ENCODE results near the gene ATIC.
"Not testable (repeated sequence)": the region's sequence is repeated elsewhere in the genome, so short reads cannot be mapped to it uniquely, and the experiment has no call there.

The ATIC gene

DNA sequence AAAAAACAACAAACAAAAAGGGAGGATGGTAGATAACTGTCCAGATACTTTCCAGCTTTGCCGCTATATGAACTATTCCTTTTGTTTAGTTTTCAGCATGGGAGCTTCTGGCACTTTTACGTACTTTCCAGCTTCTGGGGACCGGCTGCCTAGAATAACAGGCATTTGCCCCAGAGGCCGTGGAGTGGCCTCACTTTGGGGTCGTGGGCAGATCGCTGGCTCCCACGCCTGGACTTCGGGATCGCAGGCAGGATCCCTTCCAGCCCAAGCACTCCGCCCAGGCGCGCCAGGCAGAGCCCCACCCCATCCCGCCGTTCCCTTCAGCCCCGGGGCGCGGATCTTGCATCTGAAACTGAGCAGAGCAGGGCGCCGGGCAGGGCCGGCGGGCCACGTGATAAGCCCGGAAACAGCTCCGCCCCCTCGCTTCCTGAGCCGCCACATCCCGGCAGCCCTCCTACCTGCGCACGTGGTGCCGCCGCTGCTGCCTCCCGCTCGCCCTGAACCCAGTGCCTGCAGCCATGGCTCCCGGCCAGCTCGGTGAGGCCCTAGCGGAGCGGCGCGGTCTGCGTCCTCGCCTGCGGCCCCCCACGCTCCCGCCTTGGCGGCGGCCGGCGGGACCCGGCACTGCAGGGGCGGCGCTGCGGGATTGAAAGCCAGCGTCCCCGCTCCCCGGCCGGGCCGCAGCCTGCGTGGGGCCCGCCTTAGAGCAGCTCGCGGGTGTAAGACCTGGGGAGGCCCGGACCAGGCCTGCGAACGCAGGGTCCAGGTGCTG is at the start of gene ATIC:
TSS of gene ATIC (plus strand) at position 435 of the 772 bp plus-strand sequence. CDS start at position 519, 84 bp downstream.
- DNase-seq: peak; percentile 87

DNA sequence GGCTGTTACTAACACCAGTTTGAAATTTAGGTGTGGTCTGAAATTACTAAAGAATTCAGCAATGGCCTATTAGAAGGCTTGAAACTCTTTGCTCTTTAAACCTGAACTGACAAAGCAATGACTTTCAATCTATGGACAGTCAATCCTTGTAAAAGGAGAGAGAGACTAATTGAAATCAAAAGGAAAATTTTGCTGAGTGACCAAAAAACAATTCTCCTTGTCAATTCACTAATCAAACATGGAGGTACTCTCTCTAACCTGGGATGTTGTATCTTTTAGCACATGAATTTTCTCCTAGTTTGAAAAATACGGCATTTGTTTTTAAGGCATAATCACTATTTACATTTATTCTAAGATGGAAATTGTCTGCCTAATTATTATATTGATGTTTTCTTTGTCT is 49.6 kb upstream of the ATIC start:
- DNase-seq: no peak

DNA sequence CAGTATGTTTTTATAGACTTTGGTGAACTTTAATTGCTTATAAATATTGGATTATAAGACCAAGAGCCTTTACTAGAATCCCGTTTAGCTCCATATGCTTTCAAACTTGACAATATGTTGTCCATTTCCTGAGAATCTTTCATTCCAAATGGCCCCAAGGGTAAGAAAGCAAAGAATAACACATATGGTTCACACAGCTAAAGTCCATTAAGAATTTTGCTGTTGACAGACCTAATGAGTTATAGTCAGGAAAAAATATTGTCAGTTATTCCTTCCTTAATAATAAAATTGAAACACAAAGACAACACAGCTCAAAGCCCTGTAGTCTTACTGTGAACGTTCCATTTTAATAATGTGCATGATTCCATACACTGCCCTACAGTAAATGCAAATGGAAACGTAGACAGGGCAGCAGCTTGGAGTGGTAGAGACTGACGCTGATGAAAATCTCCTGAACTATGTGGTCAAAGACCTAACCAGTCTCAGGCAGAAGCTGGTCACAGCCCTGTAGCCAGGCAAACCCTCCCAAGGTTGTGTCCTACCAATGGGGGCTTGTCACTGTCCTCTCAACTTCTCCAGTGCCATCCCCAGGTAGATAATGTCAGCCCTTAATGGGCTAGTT is 49.0 kb upstream of the ATIC start:
- DNase-seq: no peak

DNA sequence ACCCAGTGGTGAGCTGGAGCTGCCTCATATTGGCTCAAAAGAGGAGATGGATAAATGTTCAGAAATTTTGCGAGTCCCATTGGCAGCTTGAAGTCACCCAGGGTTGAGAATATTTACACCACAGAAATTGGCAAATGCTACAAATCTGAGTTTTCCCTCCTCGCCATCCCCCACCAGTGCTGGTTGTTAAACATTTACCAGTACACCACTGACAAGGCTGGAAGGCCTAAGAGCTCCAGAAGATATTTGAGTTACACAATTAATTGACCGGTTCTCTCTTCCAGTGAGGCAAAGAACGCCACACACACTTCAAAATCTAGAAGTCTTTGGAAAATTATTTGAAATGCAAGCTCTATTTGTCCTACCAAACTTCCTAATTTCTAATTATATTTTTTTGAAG is 47.5 kb upstream of the ATIC start:
- DNase-seq: no peak

DNA sequence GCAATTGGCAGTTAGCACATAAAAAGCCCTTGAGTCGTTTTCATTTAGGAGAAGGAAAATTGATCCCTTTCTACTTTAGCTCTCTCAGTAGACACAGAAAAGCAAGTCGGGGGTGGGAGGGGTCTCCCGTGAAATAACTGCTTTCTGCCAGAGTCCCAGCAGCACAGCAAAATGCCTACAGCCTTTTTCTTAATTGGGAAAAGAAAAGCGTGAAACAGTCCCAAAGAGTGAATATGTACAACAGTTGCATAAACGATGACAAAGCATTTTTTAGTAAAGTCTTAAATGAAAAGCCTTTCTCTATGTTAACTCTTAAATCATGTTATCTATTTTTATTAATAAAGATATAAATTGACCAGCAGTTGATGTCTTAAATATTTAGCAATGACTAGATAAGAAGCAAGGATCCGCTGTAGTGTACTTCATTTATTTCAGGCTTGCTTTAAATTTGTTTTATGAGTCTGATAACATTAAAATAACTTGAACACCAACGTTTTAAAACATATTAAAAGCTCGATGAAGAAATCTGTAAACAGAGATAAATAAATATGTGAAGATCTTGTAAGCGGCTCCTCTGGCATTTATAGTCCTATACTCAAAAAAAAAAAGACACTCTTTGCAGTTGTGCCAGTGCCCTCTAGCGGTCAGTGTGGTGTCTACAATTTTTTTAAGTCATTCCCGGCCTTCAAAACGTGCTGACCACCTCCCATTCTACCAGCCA is 42.3 kb upstream of the ATIC start:
- DNase-seq: peak; percentile 34

DNA sequence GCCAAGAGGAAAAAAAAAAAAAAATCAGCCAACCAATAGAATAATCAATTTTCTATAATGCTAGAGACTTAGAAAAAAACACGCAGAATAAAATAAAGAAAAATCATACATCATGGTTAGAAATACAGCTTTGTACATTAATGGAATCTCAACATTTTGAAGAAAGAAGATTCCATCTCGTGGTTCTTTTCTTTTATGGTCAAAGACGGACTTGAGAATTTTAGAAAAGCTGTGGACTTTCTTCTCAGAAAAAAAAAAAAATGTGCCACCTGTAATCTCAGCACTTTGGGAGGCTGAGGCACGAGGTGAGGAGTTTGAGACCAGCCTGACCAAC is 41.8 kb upstream of the ATIC start:
- no peak for DNase-seq

DNA sequence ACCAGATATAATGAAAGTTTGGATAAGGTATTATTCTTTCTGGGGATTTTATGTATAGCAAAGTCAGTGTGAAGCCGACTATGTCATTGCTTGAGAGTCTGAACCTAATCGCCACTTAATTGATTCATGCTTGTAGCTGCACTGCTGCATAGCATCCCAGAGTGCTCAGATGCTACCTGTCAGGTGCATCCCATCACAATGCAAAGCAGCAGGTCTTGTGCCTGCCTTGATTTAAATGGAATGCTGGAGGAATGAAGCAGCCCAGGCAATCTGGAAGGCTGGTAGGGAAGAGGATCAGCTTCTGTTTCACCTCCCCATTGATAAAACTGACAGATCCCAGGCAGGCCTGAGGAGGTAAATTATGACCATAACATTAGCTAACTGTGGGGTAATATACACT is 40.4 kb upstream of the ATIC start:
- DNase-seq: no peak

DNA sequence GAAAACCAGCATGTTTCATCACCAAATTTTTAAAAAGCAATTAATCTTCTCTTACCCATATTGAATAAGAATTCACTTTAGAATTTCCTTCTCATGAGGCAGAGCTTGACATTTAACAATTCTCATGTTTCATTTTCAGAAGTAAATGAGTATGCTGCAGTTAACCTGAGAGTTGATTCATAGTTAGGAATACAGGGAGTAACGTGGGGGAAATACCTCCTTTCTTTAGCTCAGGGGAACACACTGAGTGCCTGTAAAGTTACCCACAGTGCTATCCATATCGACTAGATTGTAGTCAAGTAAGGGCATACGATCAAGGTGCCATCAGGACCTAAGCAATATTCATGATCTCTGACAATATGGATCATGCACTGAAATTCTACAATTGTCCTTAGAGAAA is 38.9 kb upstream of the ATIC start:
- DNase-seq: no peak

DNA sequence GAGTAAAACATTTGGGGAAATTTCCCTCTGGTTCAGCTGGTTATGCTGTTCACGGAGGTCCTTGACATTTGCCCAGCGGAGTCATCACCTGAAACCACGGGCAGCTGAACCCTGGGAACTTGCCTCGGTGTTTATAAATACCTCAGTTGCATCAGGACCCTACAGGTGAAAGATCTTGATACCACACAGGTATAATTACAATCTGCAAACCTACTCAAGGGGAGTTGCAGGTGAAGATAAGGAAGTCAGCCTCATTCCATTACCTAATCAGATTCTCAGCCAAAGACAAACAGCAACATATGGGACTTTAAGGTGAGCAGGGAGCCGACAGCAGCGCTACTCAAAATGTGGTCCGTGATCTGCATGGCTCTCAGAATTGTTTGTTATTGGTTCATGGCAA is 37.0 kb upstream of the ATIC start:
- DNase-seq: no peak

DNA sequence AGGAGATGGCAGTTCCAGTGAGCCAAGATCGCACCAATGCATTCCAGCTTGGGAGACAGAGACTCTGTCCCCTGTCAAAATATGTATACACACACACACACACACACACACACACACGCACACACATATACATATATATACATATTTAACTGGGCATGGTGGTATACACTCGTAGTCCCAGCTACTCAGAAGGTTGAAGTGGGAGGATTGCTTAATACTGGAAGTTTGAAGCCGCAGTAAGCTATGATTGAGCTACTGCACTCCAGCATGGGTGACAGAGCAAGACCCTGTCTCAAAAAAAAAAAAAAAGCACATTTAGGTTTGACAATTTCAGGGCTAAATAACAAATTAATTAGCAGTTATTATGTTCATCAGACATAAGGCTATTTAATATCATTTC is 36.0 kb upstream of the ATIC start:
- DNase-seq: no peak

DNA sequence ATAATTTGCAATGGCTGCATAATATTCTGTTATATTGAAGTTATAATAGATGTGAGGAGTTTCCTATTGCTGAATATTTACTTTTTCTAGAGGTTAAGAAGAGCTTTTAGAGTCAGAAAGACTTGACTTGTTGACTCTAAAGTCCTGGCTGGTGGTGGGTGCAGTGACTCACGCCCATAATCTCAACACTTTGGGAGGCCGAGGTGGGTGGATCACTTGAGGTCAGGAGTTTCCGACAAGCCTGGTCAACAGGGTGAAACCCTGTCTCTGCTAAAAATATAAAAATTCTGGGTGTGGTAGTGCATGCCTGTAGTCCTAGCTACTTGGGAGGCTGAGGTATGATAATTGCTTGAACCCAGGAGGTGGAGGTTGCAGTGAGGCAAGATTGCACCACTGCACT is 33.9 kb upstream of the ATIC start:
- no peak for DNase-seq

DNA sequence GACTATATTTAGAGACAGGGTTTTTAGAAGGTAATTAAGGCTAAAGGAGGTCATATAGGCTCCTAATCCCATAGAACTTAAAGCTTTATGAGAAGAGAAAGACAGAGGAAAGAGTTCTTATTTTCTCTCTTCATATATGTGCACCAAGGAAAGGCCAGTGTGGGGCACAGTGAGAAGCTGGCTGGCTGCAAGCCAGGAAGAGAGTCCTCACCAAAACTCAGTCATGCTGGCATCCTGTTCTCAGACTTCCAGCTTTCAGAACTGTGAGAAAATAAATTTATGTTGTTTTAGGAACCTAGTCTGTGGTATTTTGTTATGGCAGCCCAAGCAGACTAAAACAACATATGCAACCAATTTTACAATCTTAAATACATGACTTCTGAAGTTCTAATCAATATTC is 31.5 kb upstream of the ATIC start:
- no peak for DNase-seq

DNA sequence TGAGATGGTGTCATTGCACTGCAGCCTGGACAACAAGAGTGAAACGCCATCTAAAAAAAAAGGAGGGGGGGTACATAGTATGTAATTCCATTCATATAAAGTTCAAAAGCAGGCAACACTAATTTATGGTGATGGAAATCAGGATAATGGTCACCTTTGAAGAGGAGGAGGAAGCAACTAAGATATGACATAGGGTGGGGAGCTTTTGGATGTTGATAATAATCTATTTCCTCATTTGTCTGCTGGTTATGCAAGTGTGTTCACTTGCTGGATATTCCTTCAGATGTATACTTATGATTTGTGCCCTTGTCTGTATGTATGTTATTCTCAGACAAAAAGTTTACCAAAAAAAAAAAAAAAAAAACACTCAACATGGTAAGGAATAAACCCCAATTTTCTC is 28.6 kb upstream of the ATIC start:
- no peak for DNase-seq

DNA sequence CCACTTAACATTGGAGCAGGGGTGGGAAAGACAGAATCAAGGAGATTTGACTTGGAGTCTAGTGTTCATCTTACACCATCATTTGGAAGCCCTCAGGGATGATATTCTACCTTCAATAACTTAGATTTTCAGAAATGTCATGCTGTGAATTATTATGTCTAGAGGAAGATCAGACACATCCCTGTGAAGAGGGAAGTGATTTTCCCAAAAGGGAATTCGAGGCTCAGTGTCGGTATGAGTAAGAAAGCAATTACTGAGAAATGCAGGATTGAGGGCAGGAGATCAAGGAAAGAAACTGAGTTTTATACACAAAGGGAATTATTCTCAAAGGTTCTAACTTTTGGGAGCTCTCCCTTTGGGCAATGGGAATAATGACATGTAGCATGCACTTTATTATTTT is 25.6 kb upstream of the ATIC start:
- DNase-seq: no peak

DNA sequence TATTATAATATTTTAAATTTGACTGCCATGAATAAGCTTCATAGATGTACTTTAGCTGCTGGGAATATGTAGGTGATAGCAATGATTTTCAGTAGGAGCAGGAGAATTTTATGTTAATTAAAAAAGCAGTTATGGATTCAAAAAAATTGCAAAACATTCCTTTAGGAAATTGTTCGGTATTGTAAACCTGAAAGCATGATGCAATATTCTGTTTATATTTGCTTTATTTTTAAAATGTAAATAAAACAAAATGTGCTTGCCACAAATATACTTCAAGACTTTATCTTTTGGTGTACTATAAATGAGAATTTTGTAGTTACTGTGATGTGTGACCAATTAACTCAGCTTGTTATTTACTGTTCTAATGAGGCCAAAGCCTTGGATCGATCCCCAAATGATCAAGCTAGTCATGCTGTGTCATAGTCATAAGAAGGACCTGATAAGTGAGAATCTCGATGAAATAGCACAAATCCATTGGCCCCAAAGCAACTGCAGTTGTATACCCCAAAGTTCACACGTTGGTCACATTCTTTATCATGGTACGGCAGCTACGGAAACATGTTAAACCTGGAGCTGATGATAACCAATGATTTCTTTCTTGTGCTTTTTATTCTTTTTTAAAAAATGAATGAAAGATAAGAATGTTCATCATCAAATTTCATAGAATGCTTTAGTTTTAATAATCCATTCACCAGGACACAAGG is 23.6 kb upstream of the ATIC start:
- no peak for DNase-seq

DNA sequence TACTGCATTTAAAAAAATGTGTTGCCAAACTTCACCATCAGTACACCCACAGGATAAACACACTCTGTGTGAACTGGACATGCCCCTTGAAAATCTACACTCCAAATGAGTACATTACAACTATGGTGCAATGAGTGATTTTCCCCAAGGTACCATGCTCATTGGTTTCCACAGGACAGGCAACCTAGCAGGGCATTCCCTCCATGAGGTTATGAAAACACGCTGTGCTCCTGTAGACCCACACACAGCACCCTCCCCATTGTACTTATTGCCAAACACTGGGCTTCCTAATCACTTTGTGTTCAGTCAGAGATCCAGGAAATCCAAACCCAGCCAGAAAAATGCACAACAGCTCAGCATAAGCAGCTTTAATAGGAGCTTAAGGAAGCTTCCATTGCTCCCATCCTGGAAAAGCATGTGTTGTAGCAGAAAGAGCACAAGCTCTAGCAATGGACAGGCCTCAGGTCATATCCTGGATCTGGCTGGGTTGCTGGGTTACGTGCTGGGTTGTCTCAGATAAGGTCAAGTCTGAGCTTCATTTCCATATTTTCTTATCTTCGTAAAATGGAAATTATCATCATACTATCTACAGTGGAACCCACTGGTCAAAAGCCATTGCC is 20.8 kb upstream of the ATIC start:
- no peak for DNase-seq

DNA sequence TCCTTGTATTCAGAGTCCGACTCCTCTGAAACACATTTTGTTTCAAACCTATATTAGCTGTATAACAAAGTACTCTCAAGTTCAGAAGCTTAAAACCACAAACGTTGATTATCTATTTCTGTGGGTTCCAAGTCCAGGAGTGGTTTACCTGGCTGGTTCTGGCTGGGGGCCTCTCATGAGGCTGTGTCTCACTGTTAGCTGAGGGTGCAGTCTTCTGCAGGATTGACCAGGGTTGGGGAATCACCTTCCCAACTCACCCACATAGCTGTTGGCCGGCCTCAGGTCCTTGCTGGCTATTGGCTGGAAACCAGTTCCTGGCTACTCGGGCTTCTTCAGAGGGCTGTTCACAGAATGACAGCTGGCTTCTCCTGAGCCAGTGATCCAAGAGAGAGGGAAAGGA is 18.0 kb upstream of the ATIC start:
- no peak for DNase-seq

DNA sequence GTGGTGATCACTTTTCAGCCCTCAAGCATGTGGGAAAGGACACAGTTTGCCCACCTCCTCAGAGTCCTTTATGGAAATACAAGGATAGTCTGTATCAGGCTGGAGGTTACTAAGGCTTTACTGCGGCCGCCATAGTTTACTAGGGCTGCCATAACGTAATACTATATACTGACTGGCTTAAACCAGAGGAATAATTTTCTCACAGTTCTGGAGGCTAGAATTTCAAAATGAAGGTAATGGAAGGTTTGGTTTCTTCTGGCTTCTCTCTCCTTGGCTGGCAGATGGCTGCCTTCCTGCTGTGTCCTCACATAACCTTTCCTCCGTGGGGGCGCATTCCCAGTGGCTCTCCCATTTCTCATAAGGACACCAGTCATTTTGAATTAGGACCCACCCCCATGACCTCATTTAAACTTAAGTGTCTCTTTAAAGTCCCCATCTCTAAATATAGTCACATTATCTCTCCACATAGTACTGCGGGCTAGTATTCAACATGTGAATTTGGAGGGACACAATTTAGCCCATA is 12.5 kb upstream of the ATIC start:
- no peak for DNase-seq

DNA sequence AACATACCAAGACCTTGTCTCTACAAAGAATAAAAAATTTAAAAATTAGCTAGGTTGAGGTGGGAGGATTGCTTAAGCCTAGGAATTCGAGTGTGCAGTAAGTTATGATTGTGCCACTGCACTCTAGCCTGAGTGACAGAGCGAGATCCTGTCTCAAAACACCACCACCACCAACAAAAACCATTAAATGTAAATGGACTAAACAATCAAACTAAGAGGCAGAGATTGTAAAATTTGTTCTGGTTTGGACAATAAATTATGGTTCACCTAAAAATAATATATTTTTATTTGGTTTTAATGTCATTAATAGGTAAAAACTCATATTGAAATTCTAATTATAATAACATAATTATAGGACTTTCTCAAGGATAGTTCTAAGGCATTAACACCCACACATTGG is 9.9 kb upstream of the ATIC start:
- no peak for DNase-seq

DNA sequence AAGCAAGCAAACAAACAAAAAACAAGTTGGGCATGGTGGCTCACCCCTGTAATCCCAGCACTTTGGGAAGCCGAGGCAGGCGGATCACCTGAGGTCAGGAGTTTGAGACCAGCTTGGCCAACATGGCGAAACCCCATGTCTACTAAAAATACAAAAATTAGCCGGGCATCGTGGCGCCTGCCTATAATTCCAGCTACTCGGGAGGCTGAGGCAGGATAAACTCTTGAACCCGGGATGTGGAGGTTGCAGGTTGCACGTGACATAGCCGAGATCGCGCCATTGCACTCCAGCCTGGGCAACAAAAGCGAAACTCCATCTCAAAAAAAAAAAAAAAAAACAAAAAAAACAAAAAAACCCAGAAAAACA is 617 bp upstream of the ATIC start:
- DNase-seq: not testable (repeated sequence)

DNA sequence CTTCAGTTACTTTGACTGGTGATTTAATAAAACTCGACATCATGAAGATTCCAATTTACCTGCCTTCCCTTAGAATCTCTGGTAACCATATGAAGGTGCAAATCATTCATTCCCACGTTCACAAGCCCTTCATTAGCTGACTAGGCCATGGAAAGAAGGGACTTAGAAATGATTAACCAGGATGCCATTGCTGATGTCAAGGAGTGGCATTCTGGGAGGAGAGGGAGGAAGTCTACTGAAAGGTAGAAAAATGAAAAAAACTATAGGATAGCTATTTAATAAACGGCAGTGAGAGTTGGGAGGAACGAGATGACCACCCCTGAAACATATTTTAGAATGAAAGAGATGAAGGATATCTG is 1.4 kb downstream of the ATIC start:
- DNase-seq: no peak

DNA sequence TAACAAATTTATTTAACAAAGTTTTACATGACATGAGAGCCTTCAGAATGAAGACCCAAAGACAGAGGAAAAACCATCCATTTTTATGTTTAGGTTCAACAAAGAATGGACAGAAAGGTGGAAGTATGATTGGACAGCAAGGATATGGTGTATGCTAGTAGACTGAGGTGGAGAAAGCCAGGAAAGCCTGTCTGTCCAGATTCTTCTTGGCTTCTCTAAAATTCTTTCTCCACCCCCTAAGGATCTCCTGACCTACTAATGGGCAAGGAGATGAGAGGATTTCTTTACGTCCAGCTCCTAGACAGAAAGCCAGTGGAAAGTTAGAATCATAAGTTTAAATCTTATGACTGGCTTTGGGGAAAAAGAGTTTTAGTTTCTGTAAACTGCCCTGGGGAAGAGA is 3.0 kb downstream of the ATIC start:
- no peak for DNase-seq

DNA sequence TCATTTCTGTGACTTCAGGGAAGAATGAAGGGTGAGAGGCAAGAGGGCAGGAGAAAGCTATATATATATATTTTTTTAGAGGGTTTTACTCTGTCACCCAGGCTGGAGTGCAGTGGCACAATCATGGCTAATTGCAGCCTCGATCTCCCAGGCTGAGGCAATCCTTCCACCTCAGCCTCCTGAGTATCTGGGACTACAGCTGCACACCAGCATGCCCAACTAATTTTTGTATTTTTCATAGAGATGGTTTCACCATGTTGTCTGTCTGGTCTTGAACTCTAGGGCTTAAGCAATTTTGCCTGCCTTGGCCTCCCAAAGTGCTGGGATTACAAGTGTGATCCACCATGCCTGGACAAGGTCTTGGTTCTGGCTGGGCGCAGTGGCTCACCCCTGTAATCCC is 3.4 kb downstream of the ATIC start:
- no peak for DNase-seq
